H9 (cell line): ENCODE measurements around the gene PPFIA2. TPM values are rescaled to one million over a fixed set of nuclear protein-coding genes. Genes with fewer than 3 reads are reported as not detected.

Experiments used
- DNase-seq: peaks from one replicate; pipeline ENCODE4 v3.0.0-alpha.2; 2017
- H2AFZ ChIP-seq: one replicate; pipeline ENCODE4 v1.6.1; 2013; ENCODE audit warnings: mild to moderate bottlenecking, low read length, control low read depth, moderate library complexity
- H2AK5ac ChIP-seq: 2 replicates; pipeline ENCODE4 v1.6.1; 2013; ENCODE audit warnings: low read length, control low read depth, mixed read lengths; ENCODE audit not compliant: insufficient read length
- H2BK120ac ChIP-seq: one replicate; pipeline ENCODE4 v1.6.1; 2013; ENCODE audit warnings: low read depth, mild to moderate bottlenecking, low read length, control low read depth, inconsistent platforms; ENCODE audit not compliant: poor library complexity, severe bottlenecking
- H2BK12ac ChIP-seq: 2 replicates; pipeline ENCODE4 v1.6.1; 2013; ENCODE audit warnings: low read length, control low read depth, mixed read lengths, low read depth; ENCODE audit not compliant: insufficient read length
- H2BK15ac ChIP-seq: 2 replicates; pipeline ENCODE4 v1.6.1; 2013; ENCODE audit warnings: low read depth, low read length, control low read depth
- H2BK20ac ChIP-seq: one replicate; pipeline ENCODE4 v1.6.1; 2013; ENCODE audit warnings: low read depth, mild to moderate bottlenecking, low read length, control low read depth, inconsistent platforms; ENCODE audit not compliant: poor library complexity, severe bottlenecking
- H2BK5ac ChIP-seq: 2 replicates; pipeline ENCODE4 v1.6.1; 2013; ENCODE audit warnings: low read length, control low read depth, mixed read lengths; ENCODE audit not compliant: insufficient read length
- H3K14ac ChIP-seq: 2 replicates; pipeline ENCODE4 v1.6.1; 2013; ENCODE audit warnings: low read length, control low read depth; ENCODE audit not compliant: insufficient read depth
- H3K18ac ChIP-seq: 2 replicates; pipeline ENCODE4 v1.6.1; 2013; ENCODE audit warnings: low read depth, mild to moderate bottlenecking, mixed read lengths, low read length, control low read depth; ENCODE audit not compliant: insufficient read length
- H3K23ac ChIP-seq: 2 replicates; pipeline ENCODE4 v1.6.1; 2013; ENCODE audit warnings: low read length, control low read depth, mixed read lengths, low read depth; ENCODE audit not compliant: insufficient read length
- H3K23me2 ChIP-seq: 2 replicates; pipeline ENCODE4 v1.6.1; 2013; ENCODE audit warnings: low read depth, mild to moderate bottlenecking, mixed read lengths, low read length, control low read depth; ENCODE audit not compliant: insufficient read length, poor library complexity, severe bottlenecking
- H3K27ac ChIP-seq: 2 replicates; pipeline ENCODE4 v1.5.1; 2013; ENCODE audit warnings: low read length, control low read depth, mixed read lengths, low read depth; ENCODE audit not compliant: insufficient read length
- H3K27me3 ChIP-seq: 2 replicates; pipeline ENCODE4 v1.6.1; 2013; ENCODE audit warnings: low read length, control low read depth, inconsistent platforms; ENCODE audit not compliant: insufficient read depth
- H3K4ac ChIP-seq: 2 replicates; pipeline ENCODE4 v1.6.1; 2013; ENCODE audit warnings: low read depth, mild to moderate bottlenecking, control low read depth, inconsistent platforms, low read length, moderate library complexity
- H3K4me1 ChIP-seq: 2 replicates; pipeline ENCODE4 v1.6.1; 2013; ENCODE audit warnings: low read length, control low read depth, inconsistent platforms; ENCODE audit not compliant: insufficient read depth
- H3K4me2 ChIP-seq: 2 replicates; pipeline ENCODE4 v1.6.1; 2013; ENCODE audit warnings: low read length, control low read depth, mixed read lengths; ENCODE audit not compliant: insufficient read length, insufficient read depth
- H3K56ac ChIP-seq: 2 replicates; pipeline ENCODE4 v1.6.1; 2013; ENCODE audit warnings: low read depth, mild to moderate bottlenecking, mixed read lengths, low read length, control low read depth; ENCODE audit not compliant: insufficient read length
- H3K79me1 ChIP-seq: 2 replicates; pipeline ENCODE4 v1.6.1; 2013; ENCODE audit warnings: low read depth, mild to moderate bottlenecking, moderate library complexity, low read length, control low read depth, inconsistent platforms; ENCODE audit not compliant: insufficient read depth, poor library complexity, severe bottlenecking
- H3K79me2 ChIP-seq: 2 replicates; pipeline ENCODE4 v1.6.1; 2013; ENCODE audit warnings: low read length, control low read depth, inconsistent platforms; ENCODE audit not compliant: insufficient read depth
- H3K9ac ChIP-seq: 2 replicates; pipeline ENCODE4 v1.6.1; 2013; ENCODE audit warnings: low read length, control low read depth, mixed read lengths; ENCODE audit not compliant: insufficient read length; ENCODE audit errors: extremely low read depth
- H3K9me3 ChIP-seq: one replicate; pipeline ENCODE4 v1.6.1; 2013; ENCODE audit warnings: low read depth, low read length, inconsistent platforms; ENCODE audit not compliant: control insufficient read depth
- H3T11ph ChIP-seq: one replicate; pipeline ENCODE4 v1.6.1; 2013; ENCODE audit warnings: mild to moderate bottlenecking, low read length, control low read depth, inconsistent platforms
- H4K20me1 ChIP-seq: one replicate; pipeline ENCODE4 v1.6.1; 2013; ENCODE audit not compliant: control insufficient read depth, insufficient read length, insufficient read depth
- H4K5ac ChIP-seq: 2 replicates; pipeline ENCODE4 v1.6.1; 2013; ENCODE audit warnings: low read depth, mild to moderate bottlenecking, mixed read lengths, low read length, control low read depth; ENCODE audit not compliant: insufficient read length
- H4K8ac ChIP-seq: replicated peaks from 2 replicates; pipeline ENCODE4 v1.6.1; 2013; ENCODE audit warnings: low read length, control low read depth, mixed read lengths, low read depth; ENCODE audit not compliant: insufficient read length
- H4K91ac ChIP-seq: 2 replicates; pipeline ENCODE4 v1.6.1; 2013; ENCODE audit warnings: low read depth, mild to moderate bottlenecking, moderate library complexity, mixed read lengths, low read length, control low read depth; ENCODE audit not compliant: insufficient read length
- H3K27ac Mint-ChIP-seq, 3 experiments: 2 replicates in 2 of 3; 3 replicates in 1 of 3; pipeline ENCODE4 v1.8.0; 2020 to 2021; ENCODE audit warnings: mixed read lengths in 3 of 3, mild to moderate bottlenecking in 1 of 3, moderate library complexity in 1 of 3
- H3K27me3 Mint-ChIP-seq: 2 replicates; pipeline ENCODE4 v1.8.0; 2021; ENCODE audit warnings: low read depth, mild to moderate bottlenecking, moderate library complexity, mixed read lengths
- H3K36me3 Mint-ChIP-seq, 3 experiments: 2 replicates in 2 of 3; 3 replicates in 1 of 3; pipeline ENCODE4 v1.8.0; 2020 to 2021; ENCODE audit warnings: low read depth in 3 of 3, mixed read lengths in 3 of 3; ENCODE audit not compliant: insufficient read depth in 1 of 3
- H3K4me1 Mint-ChIP-seq, 2 experiments: 2 replicates each; pipeline ENCODE4 v1.8.0; 2020; ENCODE audit warnings: mixed read lengths in 2 of 2
- H3K4me3 Mint-ChIP-seq, 2 experiments: 2 replicates in 1 of 2; 3 replicates in 1 of 2; pipeline ENCODE4 v1.8.0; 2020 to 2021; ENCODE audit warnings: mild to moderate bottlenecking in 2 of 2, mixed read lengths in 2 of 2, moderate library complexity in 1 of 2
- H3K9me3 Mint-ChIP-seq, 2 experiments: 2 replicates in 1 of 2; 3 replicates in 1 of 2; pipeline ENCODE4 v1.8.0; 2020; ENCODE audit warnings: mild to moderate bottlenecking in 2 of 2, mixed read lengths in 2 of 2, moderate library complexity in 1 of 2
- total RNA-seq: library from RNA; stranded (reverse); gene quantifications from 2 replicates; pipeline ENCODE4 v1.2.1, GENCODE V29; 2021
- TF ChIP-seq, protein P1 (sequence below): fragments of 200-600 bp; sonication (generic); conservative IDR thresholded peaks from 3 replicates; pipeline ENCODE4 v1.8.0; 2021; ENCODE audit warnings: antibody characterized with exemption, mild to moderate bottlenecking

The PPFIA2 gene
- total RNA-seq, 1 experiment from 2014 or later: 1.3 TPM

DNA sequence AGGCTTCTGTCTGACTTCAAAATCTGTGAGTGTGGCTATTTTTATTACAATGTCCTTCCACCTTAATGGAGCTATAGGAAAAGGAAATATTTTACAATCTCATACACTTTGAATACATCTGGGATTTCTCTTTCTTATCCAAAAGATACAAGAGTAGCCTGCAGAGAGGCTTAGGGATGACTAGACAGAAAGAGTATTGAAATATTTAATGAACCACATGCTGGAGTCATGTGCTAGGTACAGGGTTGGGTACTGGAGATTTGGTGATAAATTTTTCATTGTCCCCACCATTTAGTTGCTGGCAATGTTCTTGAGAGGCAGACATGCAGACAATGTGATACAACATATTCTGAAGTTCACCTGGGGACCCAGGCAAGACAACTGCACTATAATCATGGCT lies 126.0 kb downstream of the PPFIA2 start:
- no peak for DNase-seq
- H3K79me2 ChIP-seq: no peaks in the 10 kb centered on the region
- H3K9me3 Mint-ChIP-seq: no peaks in the 10 kb centered on the region
- H3K23ac ChIP-seq: no peak overlapping the region
- no peak overlapping the region for H4K5ac ChIP-seq
- no peak overlapping the region for H3K18ac ChIP-seq
- no peak overlapping the region for H3K4me2 ChIP-seq
- H4K20me1 ChIP-seq: no peaks in the 10 kb centered on the region
- H3K56ac ChIP-seq: no peak overlapping the region
- no peak overlapping the region for H3T11ph ChIP-seq
- no peaks in the 10 kb centered on the region for H3K4me1 ChIP-seq
- no peak overlapping the region for H3K14ac ChIP-seq
- no peak overlapping the region for H4K91ac ChIP-seq
- no peaks in the 10 kb centered on the region for H3K79me1 ChIP-seq
- H3K23me2 ChIP-seq: no peaks in the 10 kb centered on the region
- no peak overlapping the region for H2AK5ac ChIP-seq
- TF ChIP-seq, protein P1, sequence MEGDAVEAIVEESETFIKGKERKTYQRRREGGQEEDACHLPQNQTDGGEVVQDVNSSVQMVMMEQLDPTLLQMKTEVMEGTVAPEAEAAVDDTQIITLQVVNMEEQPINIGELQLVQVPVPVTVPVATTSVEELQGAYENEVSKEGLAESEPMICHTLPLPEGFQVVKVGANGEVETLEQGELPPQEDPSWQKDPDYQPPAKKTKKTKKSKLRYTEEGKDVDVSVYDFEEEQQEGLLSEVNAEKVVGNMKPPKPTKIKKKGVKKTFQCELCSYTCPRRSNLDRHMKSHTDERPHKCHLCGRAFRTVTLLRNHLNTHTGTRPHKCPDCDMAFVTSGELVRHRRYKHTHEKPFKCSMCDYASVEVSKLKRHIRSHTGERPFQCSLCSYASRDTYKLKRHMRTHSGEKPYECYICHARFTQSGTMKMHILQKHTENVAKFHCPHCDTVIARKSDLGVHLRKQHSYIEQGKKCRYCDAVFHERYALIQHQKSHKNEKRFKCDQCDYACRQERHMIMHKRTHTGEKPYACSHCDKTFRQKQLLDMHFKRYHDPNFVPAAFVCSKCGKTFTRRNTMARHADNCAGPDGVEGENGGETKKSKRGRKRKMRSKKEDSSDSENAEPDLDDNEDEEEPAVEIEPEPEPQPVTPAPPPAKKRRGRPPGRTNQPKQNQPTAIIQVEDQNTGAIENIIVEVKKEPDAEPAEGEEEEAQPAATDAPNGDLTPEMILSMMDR: no peak
- no peak overlapping the region for H2BK120ac ChIP-seq
- H3K27ac Mint-ChIP-seq: no peak overlapping the region
- H3K9me3 ChIP-seq: no peaks in the 10 kb centered on the region
- no peak overlapping the region for H2BK15ac ChIP-seq
- no peaks in the 10 kb centered on the region for H3K36me3 Mint-ChIP-seq
- no peak overlapping the region for H3K4me3 Mint-ChIP-seq
- H2BK20ac ChIP-seq: no peak overlapping the region
- H3K27me3 ChIP-seq: no peaks in the 10 kb centered on the region
- no peaks in the 10 kb centered on the region for H3K27me3 Mint-ChIP-seq
- H3K9ac ChIP-seq: no peak overlapping the region
- no peak overlapping the region for H2BK12ac ChIP-seq
- no peak overlapping the region for H3K4ac ChIP-seq
- no peak overlapping the region for H2BK5ac ChIP-seq
- H4K8ac ChIP-seq: no peak overlapping the region
- no peak overlapping the region for H3K27ac ChIP-seq
- H2AFZ ChIP-seq: no peak overlapping the region
- H3K4me1 Mint-ChIP-seq: peaks cover 5 to 7% of the 10 kb centered on the region in 2 experiments; a peak in 3 of 4 replicates
